ENCODE measurements around the gene IL17B. TPM values are rescaled to one million over a fixed set of nuclear protein-coding genes. Genes with fewer than 3 reads are reported as not detected.
A peak's percentile ranks its signal among the peaks of the same experiment; 100 is the strongest.

Gene IL17B
- polyA plus RNA-seq (ENCODE audit: insufficient read length in 12 of 12) = 100 to 1,000 TPM in 10 of 12 donors, 10 to 100 TPM in 1, not detected in 1; 98.8 to 260 (median 211) TPM
- long read RNA-seq, donor 1 = 0 reads
- long read RNA-seq, donor 2, transcript IL17B-201 (3 exons, 696 nt) = major isoform, 343 of 384 reads
- long read RNA-seq, donor 2, partial matches to known transcripts = 41 of 384 reads
- long read RNA-seq, donor 2, other reads (novel, unspliced or antisense) = 0 of 384 reads
- long read RNA-seq, donor 3, transcript IL17B-201 (3 exons, 696 nt) = major isoform, 194 of 220 reads
- long read RNA-seq, donor 3, partial matches to known transcripts = 26 of 220 reads
- long read RNA-seq, donor 3, other reads (novel, unspliced or antisense) = 0 of 220 reads
- long read RNA-seq, donor 4, transcript IL17B-201 (3 exons, 696 nt) = major isoform, 121 of 142 reads
- long read RNA-seq, donor 4, partial matches to known transcripts = 21 of 142 reads
- long read RNA-seq, donor 4, other reads (novel, unspliced or antisense) = 0 of 142 reads
- long read RNA-seq, donor 5, transcript IL17B-201 (3 exons, 696 nt) = major isoform, 500 of 559 reads
- long read RNA-seq, donor 5, partial matches to known transcripts = 53 of 559 reads
- long read RNA-seq, donor 5, other reads (novel, unspliced or antisense) = 6 of 559 reads
- long read RNA-seq, donor 6, transcript IL17B-201 (3 exons, 696 nt) = major isoform, 161 of 182 reads
- long read RNA-seq, donor 6, partial matches to known transcripts = 21 of 182 reads
- long read RNA-seq, donor 6, other reads (novel, unspliced or antisense) = 0 of 182 reads
- long read RNA-seq, donor 7, transcript IL17B-201 (3 exons, 696 nt) = major isoform, 156 of 184 reads
- long read RNA-seq, donor 7, partial matches to known transcripts = 28 of 184 reads
- long read RNA-seq, donor 7, other reads (novel, unspliced or antisense) = 0 of 184 reads
- long read RNA-seq, donor 8, transcript IL17B-201 (3 exons, 696 nt) = major isoform, 423 of 467 reads
- long read RNA-seq, donor 8, partial matches to known transcripts = 44 of 467 reads
- long read RNA-seq, donor 8, other reads (novel, unspliced or antisense) = 0 of 467 reads
- long read RNA-seq, donor 9, transcript IL17B-201 (3 exons, 696 nt) = major isoform, 174 of 195 reads
- long read RNA-seq, donor 9, partial matches to known transcripts = 21 of 195 reads
- long read RNA-seq, donor 9, other reads (novel, unspliced or antisense) = 0 of 195 reads
- long read RNA-seq, donor 10, transcript IL17B-201 (3 exons, 696 nt) = major isoform, 286 of 317 reads
- long read RNA-seq, donor 10, partial matches to known transcripts = 31 of 317 reads
- long read RNA-seq, donor 10, other reads (novel, unspliced or antisense) = 0 of 317 reads
- long read RNA-seq, donor 11, transcript IL17B-201 (3 exons, 696 nt) = major isoform, 286 of 316 reads
- long read RNA-seq, donor 11, partial matches to known transcripts = 30 of 316 reads
- long read RNA-seq, donor 11, other reads (novel, unspliced or antisense) = 0 of 316 reads

GRCh38 chr5:149379177-149379761 is at the start of gene IL17B:
TSS of gene IL17B (minus strand) at chr5:149379292. CDS start at chr5:149379225, 67 bp downstream.
- DNase-seq = no peak

- DNase-seq = no peak
Measured at GRCh38 chr5:149428032-149428431, 48.9 kb upstream of the IL17B start.

- no peak for DNase-seq
Measured at GRCh38 chr5:149427374-149427773, 48.3 kb upstream of the IL17B start.

GRCh38 chr5:149426931-149427330 is 47.8 kb upstream of the IL17B start:
- no peak for DNase-seq

GRCh38 chr5:149425729-149426128 is 46.6 kb upstream of the IL17B start:
- no peak for DNase-seq

- DNase-seq = no peak
Measured at GRCh38 chr5:149424371-149425315, 45.6 kb upstream of the IL17B start.

GRCh38 chr5:149423794-149424268 is 44.7 kb upstream of the IL17B start:
- DNase-seq = no peak

GRCh38 chr5:149423049-149423793 is 44.1 kb upstream of the IL17B start:
- DNase-seq = no peak

- DNase-seq = peak; percentile 80
Measured at GRCh38 chr5:149422366-149423048, 43.4 kb upstream of the IL17B start.

- DNase-seq = no peak
Measured at GRCh38 chr5:149421834-149422233, 42.7 kb upstream of the IL17B start.

GRCh38 chr5:149421372-149421685 is 42.2 kb upstream of the IL17B start:
- DNase-seq = no peak

- DNase-seq = no peak
Measured at GRCh38 chr5:149420545-149421371, 41.7 kb upstream of the IL17B start.

GRCh38 chr5:149419859-149420544 is 40.9 kb upstream of the IL17B start:
- no peak for DNase-seq

GRCh38 chr5:149419532-149419858 is 40.4 kb upstream of the IL17B start:
- DNase-seq = no peak

- no peak for DNase-seq
Measured at GRCh38 chr5:149418910-149419531, 39.9 kb upstream of the IL17B start.

- no peak for DNase-seq
Measured at GRCh38 chr5:149417711-149418368, 38.7 kb upstream of the IL17B start.
